ENCODE measurements around the gene UNC119B.
A peak's percentile ranks its signal among the peaks of the same experiment; 100 is the strongest.

Gene UNC119B

GRCh38 chr12:120688527-120689071 is 21.7 kb upstream of the UNC119B start:
- no peak for DNase-seq

GRCh38 chr12:120689397-120690082 is 20.7 kb upstream of the UNC119B start:
- DNase-seq, result no peak

- DNase-seq, result no peak
These were observed 20.2 kb upstream of the UNC119B start for GRCh38 chr12:120690083-120690450.

GRCh38 chr12:120690978-120691377 is 19.3 kb upstream of the UNC119B start:
- DNase-seq, result no peak

GRCh38 chr12:120692524-120693033 is 17.7 kb upstream of the UNC119B start:
- DNase-seq, result no peak

GRCh38 chr12:120693848-120694247 is 16.4 kb upstream of the UNC119B start:
- no peak for DNase-seq

- DNase-seq, result no peak
These were observed 13.6 kb upstream of the UNC119B start for GRCh38 chr12:120696626-120697025.

- DNase-seq, result no peak
These were observed 12.9 kb upstream of the UNC119B start for GRCh38 chr12:120697344-120697743.

- DNase-seq, result no peak
These were observed 11.6 kb upstream of the UNC119B start for GRCh38 chr12:120698665-120699064.

- no peak for DNase-seq
These were observed 10.7 kb upstream of the UNC119B start for GRCh38 chr12:120699553-120699952.

- DNase-seq, result no peak
These were observed 9.4 kb upstream of the UNC119B start for GRCh38 chr12:120700886-120701285.

GRCh38 chr12:120702637-120703036 is 7.6 kb upstream of the UNC119B start:
- DNase-seq, result no peak

- no peak for DNase-seq
These were observed 6.8 kb upstream of the UNC119B start for GRCh38 chr12:120703311-120703942.

- DNase-seq, result no peak
These were observed 4.6 kb upstream of the UNC119B start for GRCh38 chr12:120705618-120706017.

GRCh38 chr12:120706029-120706428 is 4.2 kb upstream of the UNC119B start:
- no peak for DNase-seq

- DNase-seq, result no peak
These were observed 1.6 kb upstream of the UNC119B start for GRCh38 chr12:120708651-120709050.

- no peak for DNase-seq
These were observed 593 bp downstream of the UNC119B start for GRCh38 chr12:120710805-120711296.

- DNase-seq, result no peak
These were observed 1.2 kb downstream of the UNC119B start for GRCh38 chr12:120711411-120711810.

GRCh38 chr12:120712610-120713009 is 2.4 kb downstream of the UNC119B start:
- DNase-seq, result no peak

GRCh38 chr12:120713861-120714482 is 3.7 kb downstream of the UNC119B start:
- peak; percentile 80 for DNase-seq

GRCh38 chr12:120718055-120718454 is 7.8 kb downstream of the UNC119B start:
- DNase-seq, result no peak

GRCh38 chr12:120719072-120719471 is 8.8 kb downstream of the UNC119B start:
- no peak for DNase-seq

GRCh38 chr12:120719496-120720233 is 9.4 kb downstream of the UNC119B start:
- DNase-seq, result no peak

Data from effector CD4-positive, alpha-beta T cell (primary cell).